ENCODE results near the gene RABGEF1. TPM values are rescaled to one million over a fixed set of nuclear protein-coding genes. Genes with fewer than 3 reads are reported as not detected.
"Not testable (repeated sequence)": the region's sequence is repeated elsewhere in the genome, so short reads cannot be mapped to it uniquely, and the experiment has no call there.

Gene RABGEF1
- polyA plus RNA-seq, 3 donors, result 13.6 to 17.3 (median 17.1) TPM

GRCh38 chr7:66824041-66824440 lies 83.5 kb downstream of the RABGEF1 start:
- no peak for TF ChIP-seq CTCF (IDR thresholded peaks at IDR 0.05)
- Histone ChIP-seq H3K36me3 (replicated peaks in 1 of 2; ENCODE audit: control insufficient read depth in 1 of 2, insufficient read depth in 2 of 2, low read length in 2 of 2) (no peaks in the 10 kb centered on the region), H3K9me3 (replicated peaks in 1 of 2; ENCODE audit: control insufficient read depth in 1 of 2, insufficient read depth in 1 of 2, low read length in 2 of 2) (peaks cover 7 to 14% of the 10 kb centered on the region in 2 donors), H3K27ac (ENCODE audit: low read depth in 1 of 2, low read length in 2 of 2) (no peak overlapping the region), H3K79me2 (ENCODE audit: insufficient read depth, low read length) (no peaks in the 10 kb centered on the region), H4K20me1 (ENCODE audit: insufficient read depth, low read length) (no peaks in the 10 kb centered on the region), H3K9ac (ENCODE audit: insufficient read depth, low read length, poor library complexity, severe bottlenecking) (no peak overlapping the region), H3K27me3 (ENCODE audit: control insufficient read depth in 2 of 2, insufficient read depth in 2 of 2, low read length in 2 of 2) (no peaks in the 10 kb centered on the region), H2AFZ (ENCODE audit: insufficient read depth, low read depth, low read length, poor library complexity, severe bottlenecking) (no peak overlapping the region), H3K4me1 (ENCODE audit: control insufficient read depth in 1 of 2, insufficient read depth in 2 of 2, low read length in 2 of 2) (no peaks in the 10 kb centered on the region), H3K4me3 (replicated peaks in 1 of 3; ENCODE audit: low read depth in 2 of 3, low read length in 3 of 3) (no peak overlapping the region), H3K4me2 (replicated peaks; ENCODE audit: extremely low read depth, low read length, poor library complexity, severe bottlenecking) (no peak overlapping the region)
- 100% methylated on average over 6 of the region's 7 CpGs for WGBS (ENCODE audit: insufficient coverage)
- no peaks in the 10 kb centered on the region for H3K4me1 Mint-ChIP-seq
- H3K36me3 Mint-ChIP-seq, result no peaks in the 10 kb centered on the region
- DNase-seq, result no peak
- no peak overlapping the region for H3K27ac Mint-ChIP-seq
- H3K4me3 Mint-ChIP-seq, result no peak overlapping the region
- H3K9me3 Mint-ChIP-seq, result peaks cover 5 to 17% (median 14%) of the 10 kb centered on the region in 7 donors
- H3K27me3 Mint-ChIP-seq (ENCODE audit: low read depth in 3 of 3), result peaks cover 0 to 5% (median 3%) of the 10 kb centered on the region in 3 donors
- intact Hi-C loops (cut with micrococcal nuclease), result no loop called here

- H2AFZ ChIP-seq (ENCODE audit: insufficient read depth, low read depth, low read length, poor library complexity, severe bottlenecking); H3K4me3 ChIP-seq (replicated peaks in 1 of 3; ENCODE audit: low read depth in 2 of 3, low read length in 3 of 3); H4K20me1 ChIP-seq (ENCODE audit: insufficient read depth, low read length); H3K36me3 ChIP-seq (replicated peaks in 1 of 2; ENCODE audit: control insufficient read depth in 1 of 2, insufficient read depth in 2 of 2, low read length in 2 of 2); intact Hi-C loops (cut with micrococcal nuclease); H3K9ac ChIP-seq (ENCODE audit: insufficient read depth, low read length, poor library complexity, severe bottlenecking); H3K79me2 ChIP-seq (ENCODE audit: insufficient read depth, low read length); H3K4me1 Mint-ChIP-seq; H3K27me3 ChIP-seq (ENCODE audit: control insufficient read depth in 2 of 2, insufficient read depth in 2 of 2, low read length in 2 of 2); H3K27me3 Mint-ChIP-seq (ENCODE audit: low read depth in 3 of 3); H3K4me2 ChIP-seq (replicated peaks; ENCODE audit: extremely low read depth, low read length, poor library complexity, severe bottlenecking); H3K36me3 Mint-ChIP-seq; H3K27ac ChIP-seq (ENCODE audit: low read depth in 1 of 2, low read length in 2 of 2); H3K4me3 Mint-ChIP-seq; H3K4me1 ChIP-seq (ENCODE audit: control insufficient read depth in 1 of 2, insufficient read depth in 2 of 2, low read length in 2 of 2): not testable (repeated sequence)
- WGBS (ENCODE audit: insufficient coverage), result 100% methylated on average over 1 of the region's 2 CpGs
- TF ChIP-seq CTCF (IDR thresholded peaks at IDR 0.05), result peak; percentile 58
- Mint-ChIP-seq H3K9me3 (peaks cover 5 to 17% (median 14%) of the 10 kb centered on the region in 7 donors), H3K27ac (peak overlapping the region in 1 of 7 donors; percentile 53)
- DNase-seq, result peak; percentile 46 to 72 (median 69)
- peaks cover 7 to 14% of the 10 kb centered on the region in 2 donors for H3K9me3 ChIP-seq (replicated peaks in 1 of 2; ENCODE audit: control insufficient read depth in 1 of 2, insufficient read depth in 1 of 2, low read length in 2 of 2)
Measured at GRCh38 chr7:66825538-66825937, 85.0 kb downstream of the RABGEF1 start.
